Ascending aorta (tissue), 2 donors: Measurements from ENCODE around the gene ZNF134. TPM values are rescaled to one million over a fixed set of nuclear protein-coding genes. Genes with fewer than 3 reads are reported as not detected.

Source experiments
- DNase-seq, 2 donors: peaks; one replicate each; pipeline ENCODE4 v3.0.0-alpha.2; 2019; ENCODE audit warnings: low spot score in 2 of 2
- H3K27ac ChIP-seq, 2 donors: fragments of 200-600 bp; sonication (generic); one replicate each; pipeline ENCODE4 v1.5.1; 2016 to 2017; ENCODE audit warnings: mild to moderate bottlenecking in 1 of 2
- H3K27me3 ChIP-seq: fragments of 200-600 bp; sonication (generic); one replicate; pipeline ENCODE4 v1.5.1; 2017
- H3K36me3 ChIP-seq, 2 donors: fragments of 200-600 bp; sonication (generic); one replicate each; pipeline ENCODE4 v1.5.1; 2016
- H3K4me1 ChIP-seq, 2 donors: fragments of 200-600 bp; sonication (generic); one replicate each; pipeline ENCODE4 v1.5.1; 2016 to 2017; ENCODE audit warnings: mild to moderate bottlenecking in 1 of 2
- H3K4me3 ChIP-seq, 2 donors: fragments of 200-600 bp; sonication (generic); one replicate each; pipeline ENCODE4 v1.5.1; 2016 to 2017; ENCODE audit warnings: mild to moderate bottlenecking in 1 of 2
- H3K9me3 ChIP-seq, 2 donors: fragments of 200-600 bp; sonication (generic); one replicate each; pipeline ENCODE4 v1.5.1; 2016
- intact Hi-C: fragments of 100-400 bp; cut with DNase I; formaldehyde crosslinking; loops from one replicate; pipeline ENCODE4 v1.15.1; 2023
- total RNA-seq: library from RNA; depleted of rRNA; stranded (reverse); fragments of >200 nt; gene quantifications from one replicate; pipeline ENCODE4 v1.1.0, GENCODE V29; 2016
- TF ChIP-seq, protein P1 (sequence below), 3 experiments: fragments of 200-600 bp in 2 of 3; fragments of 450-650 bp in 1 of 3; sonication (generic) in 2 of 3; IDR thresholded peaks; one replicate each; pipeline ENCODE4 v1.5.1; 2016 to 2019; ENCODE audit warnings: antibody characterized with exemption in 3 of 3, mild to moderate bottlenecking in 1 of 3, moderate library complexity in 1 of 3

The ZNF134 gene
- total RNA-seq, 1 donor from 2014 or later: 1.7 TPM

DNA sequence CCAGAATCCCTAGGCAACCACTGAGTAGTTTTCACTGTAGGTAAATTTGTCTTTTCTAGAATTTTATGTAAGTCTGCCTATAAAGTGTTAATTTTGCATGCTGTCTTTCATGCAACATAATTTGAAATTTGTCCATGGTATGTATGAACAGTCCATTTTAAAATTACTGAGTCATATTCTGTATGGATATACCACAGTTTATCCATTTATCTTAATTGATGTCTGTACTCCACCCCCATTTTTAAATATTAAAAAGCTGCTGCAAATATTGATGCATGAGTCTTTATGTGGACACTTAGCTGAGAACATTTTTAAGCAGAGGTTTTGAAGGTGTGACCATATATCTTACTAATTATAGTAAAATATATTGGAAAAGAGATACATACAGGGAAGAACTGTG is 9.0 kb downstream of the ZNF134 start:
- Histone ChIP-seq H3K4me1 (no peaks in the 10 kb centered on the region), H3K9me3 (peaks cover 91 to 100% of the 10 kb centered on the region in 2 donors), H3K27ac (no peak overlapping the region), H3K4me3 (no peak overlapping the region), H3K36me3 (peaks cover 44 to 70% of the 10 kb centered on the region in 2 donors), H3K27me3 (no peaks in the 10 kb centered on the region)
- DNase-seq: no peak
- intact Hi-C loops: no loop called here
- TF ChIP-seq, protein P1, sequence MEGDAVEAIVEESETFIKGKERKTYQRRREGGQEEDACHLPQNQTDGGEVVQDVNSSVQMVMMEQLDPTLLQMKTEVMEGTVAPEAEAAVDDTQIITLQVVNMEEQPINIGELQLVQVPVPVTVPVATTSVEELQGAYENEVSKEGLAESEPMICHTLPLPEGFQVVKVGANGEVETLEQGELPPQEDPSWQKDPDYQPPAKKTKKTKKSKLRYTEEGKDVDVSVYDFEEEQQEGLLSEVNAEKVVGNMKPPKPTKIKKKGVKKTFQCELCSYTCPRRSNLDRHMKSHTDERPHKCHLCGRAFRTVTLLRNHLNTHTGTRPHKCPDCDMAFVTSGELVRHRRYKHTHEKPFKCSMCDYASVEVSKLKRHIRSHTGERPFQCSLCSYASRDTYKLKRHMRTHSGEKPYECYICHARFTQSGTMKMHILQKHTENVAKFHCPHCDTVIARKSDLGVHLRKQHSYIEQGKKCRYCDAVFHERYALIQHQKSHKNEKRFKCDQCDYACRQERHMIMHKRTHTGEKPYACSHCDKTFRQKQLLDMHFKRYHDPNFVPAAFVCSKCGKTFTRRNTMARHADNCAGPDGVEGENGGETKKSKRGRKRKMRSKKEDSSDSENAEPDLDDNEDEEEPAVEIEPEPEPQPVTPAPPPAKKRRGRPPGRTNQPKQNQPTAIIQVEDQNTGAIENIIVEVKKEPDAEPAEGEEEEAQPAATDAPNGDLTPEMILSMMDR (IDR thresholded peaks at IDR 0.05): no peak

DNA sequence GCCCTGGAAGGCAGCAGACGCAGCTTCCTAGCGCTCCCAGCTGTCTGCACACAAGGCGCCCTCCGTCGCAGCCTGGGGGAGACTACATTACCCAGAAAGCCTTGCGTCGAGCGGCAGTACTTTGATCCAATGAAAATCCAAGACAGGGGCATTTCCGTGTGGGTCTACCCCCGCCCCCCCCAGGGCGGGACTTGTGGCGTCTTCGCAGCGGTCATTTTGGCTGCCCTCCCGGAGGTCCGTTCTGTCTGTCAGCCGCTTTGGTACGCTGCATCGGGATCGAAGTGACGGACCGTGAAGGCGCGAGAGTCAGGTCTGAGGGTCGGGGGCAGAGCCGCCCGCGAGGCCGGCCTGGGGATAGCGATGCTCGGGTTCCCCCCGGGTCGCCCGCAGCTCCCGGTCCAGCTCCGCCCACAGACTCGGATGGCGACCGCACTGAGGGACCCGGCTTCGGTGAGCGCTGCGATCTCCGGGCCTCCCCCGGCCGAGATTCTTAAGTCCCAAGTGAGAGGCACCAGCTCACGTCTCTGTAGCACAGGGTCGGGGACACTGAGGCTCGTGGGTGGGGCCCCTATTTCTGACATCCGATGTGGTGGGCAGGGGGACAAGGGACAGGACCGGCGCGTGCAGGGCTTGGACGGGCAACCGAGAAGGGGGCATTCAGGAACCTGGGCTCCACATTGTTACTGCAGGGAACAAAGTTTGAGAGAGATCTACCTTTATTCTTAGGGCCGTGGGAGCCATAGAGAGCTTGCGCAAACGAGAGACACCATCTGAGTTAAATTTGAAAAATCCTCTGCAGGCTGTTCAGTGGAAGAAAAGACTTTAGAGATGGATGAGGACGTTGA is 19.2 kb downstream of the ZNF134 start, which contains the start of gene ZNF211:
TSS of gene ZNF211 (plus strand) at position 182 of the 845 bp plus-strand sequence. CDS start at position 361, 179 bp downstream.
- Histone ChIP-seq H3K4me1 (peaks cover 0 to 3% of the 10 kb centered on the region in 2 donors), H3K27me3 (no peaks in the 10 kb centered on the region), H3K27ac (peak within 1 kb of the TSS; percentile 73 to 87), H3K36me3 (peaks cover 22 to 50% of the 10 kb centered on the region in 2 donors), H3K9me3 (peaks cover 42 to 76% of the 10 kb centered on the region in 2 donors), H3K4me3 (peak within 1 kb of the TSS; percentile 73 to 96)
- TF ChIP-seq, protein P1 (IDR thresholded peaks at IDR 0.05): no peak
- intact Hi-C loops: no loop called here
- DNase-seq: peak; percentile 64 to 95

- Histone ChIP-seq H3K4me1 (peaks cover 0 to 3% of the 10 kb centered on the region in 2 donors), H3K9me3 (peaks cover 44 to 76% of the 10 kb centered on the region in 2 donors), H3K27ac (no peak overlapping the region), H3K36me3 (peaks cover 23 to 56% of the 10 kb centered on the region in 2 donors), H3K4me3 (peak overlapping the region; percentile 73 to 96), H3K27me3 (no peaks in the 10 kb centered on the region)
- TF ChIP-seq, protein P1 (IDR thresholded peaks at IDR 0.05): no peak
- intact Hi-C loops: no loop called here
- DNase-seq: no peak
These were observed 19.7 kb downstream of the ZNF134 start for GRCh38 chr19:57633832-57634131.

GRCh38 chr19:57637379-57637778 is 23.3 kb downstream of the ZNF134 start:
- H3K9me3 ChIP-seq: peaks cover 65 to 80% of the 10 kb centered on the region in 2 donors
- DNase-seq: no peak
- peaks cover 0 to 3% of the 10 kb centered on the region in 2 donors for H3K4me1 ChIP-seq
- no peak overlapping the region for H3K4me3 ChIP-seq
- intact Hi-C loops: no loop called here
- peaks cover 57 to 78% of the 10 kb centered on the region in 2 donors for H3K36me3 ChIP-seq
- no peaks in the 10 kb centered on the region for H3K27me3 ChIP-seq
- H3K27ac ChIP-seq: no peak overlapping the region
- TF ChIP-seq, protein P1 (IDR thresholded peaks at IDR 0.05): no peak

GRCh38 chr19:57641715-57642234 is 27.7 kb downstream of the ZNF134 start:
- intact Hi-C loops: no loop called here
- H3K9me3 ChIP-seq: peaks cover 71 to 96% of the 10 kb centered on the region in 2 donors

More at GRCh38 chr19:57641715-57642234, 27.7 kb downstream of the ZNF134 start:
- DNase-seq: no peak
- H3K36me3 ChIP-seq: peaks cover 47 to 66% of the 10 kb centered on the region in 2 donors
- H3K27ac ChIP-seq: no peak overlapping the region
- no peaks in the 10 kb centered on the region for H3K27me3 ChIP-seq
- TF ChIP-seq, protein P1 (IDR thresholded peaks at IDR 0.05): no peak
- no peaks in the 10 kb centered on the region for H3K4me1 ChIP-seq
- no peak overlapping the region for H3K4me3 ChIP-seq
